Thymus (tissue), 11 donors: ENCODE measurements around the gene PLCL1. TPM values are rescaled to one million over a fixed set of nuclear protein-coding genes. Genes with fewer than 3 reads are reported as not detected.

Experiments used
- DNase-seq, 9 donors: peaks; one replicate each; pipeline ENCODE4 v3.0.0-alpha.2; 2013; ENCODE audit warnings: low spot score in 9 of 9, low read depth in 6 of 9, missing footprints in 1 of 9
- H3K27ac ChIP-seq, 2 donors: one replicate each; pipeline ENCODE4 v1.5.1; 2013; ENCODE audit warnings: control low read depth in 1 of 2, low read depth in 1 of 2, low read length in 1 of 2, mild to moderate bottlenecking in 1 of 2, moderate library complexity in 1 of 2
- H3K27me3 ChIP-seq, 2 donors: one replicate each; pipeline ENCODE4 v1.5.1; 2013; ENCODE audit warnings: low read length in 1 of 2; ENCODE audit not compliant: control insufficient read depth in 2 of 2, insufficient read depth in 1 of 2
- H3K36me3 ChIP-seq, 2 donors: one replicate each; pipeline ENCODE4 v1.5.1; 2013; ENCODE audit warnings: low read length in 1 of 2, mild to moderate bottlenecking in 1 of 2, moderate library complexity in 1 of 2; ENCODE audit not compliant: control insufficient read depth in 2 of 2, insufficient read depth in 2 of 2
- H3K4me1 ChIP-seq, 2 donors: one replicate each; pipeline ENCODE4 v1.5.1; 2013; ENCODE audit warnings: low read length in 2 of 2; ENCODE audit not compliant: control insufficient read depth in 2 of 2, insufficient read depth in 2 of 2
- H3K4me3 ChIP-seq, 2 donors: one replicate each; pipeline ENCODE4 v1.5.1; 2013; ENCODE audit warnings: low read length in 2 of 2, control low read depth in 1 of 2, mild to moderate bottlenecking in 1 of 2
- H3K9me3 ChIP-seq, 2 donors: one replicate each; pipeline ENCODE4 v1.5.1; 2013; ENCODE audit warnings: low read length in 1 of 2, mild to moderate bottlenecking in 1 of 2; ENCODE audit not compliant: control insufficient read depth in 2 of 2, insufficient read depth in 1 of 2
- WGBS: extraction: QIAGEN DNeasy Blood & Tissue Kit; methylation state at CpG from one replicate; pipeline ENCODE4 v1.1.7; 2013; 5-methylcytosine and 5-hydroxymethylcytosine counted together
- polyA plus RNA-seq: library from polyadenylated mRNA; stranded (reverse); fragments of 200-250 nt; gene quantifications from one replicate; pipeline ENCODE4 v1.2.3, GENCODE V29; 2013
- total RNA-seq: library from RNA; stranded (reverse); fragments of 120-200 nt; gene quantifications from one replicate; pipeline ENCODE4 v1.2.4, GENCODE V29; 2013
- donor health status: healthy.

Gene PLCL1
- total and polyA plus RNA-seq, 2 donors: 7.8 to 16.5 TPM

DNA sequence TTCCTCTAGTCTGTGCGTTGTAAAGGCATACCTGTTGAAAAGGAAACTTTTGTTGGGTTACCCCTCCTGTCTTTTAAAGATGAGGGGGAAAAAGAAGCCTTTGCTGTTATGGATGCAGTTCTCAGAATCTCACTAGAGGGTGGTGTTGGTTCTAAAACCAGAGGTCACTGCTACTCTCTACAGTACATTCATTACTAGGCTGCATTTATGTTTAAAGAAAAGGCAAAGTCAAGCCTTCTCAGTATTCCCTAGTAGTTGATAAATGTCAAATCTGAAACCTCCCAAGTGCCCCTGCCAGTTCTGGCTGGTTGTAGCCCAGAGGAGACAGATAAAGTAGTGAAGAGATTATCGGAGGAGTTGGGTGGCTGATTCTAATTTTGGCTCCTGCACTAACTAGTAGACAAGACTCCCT, 1.4 kb upstream of the PLCL1 start:
- peak in 5 of 9 donors; percentile 69 to 88 (median 74) for DNase-seq
- Histone ChIP-seq H3K27me3 (peaks cover 0 to 26% of the 10 kb centered on the region in 2 donors), H3K9me3 (no peaks in the 10 kb centered on the region), H3K36me3 (no peaks in the 10 kb centered on the region), H3K4me3 (no peak overlapping the region), H3K27ac (no peak overlapping the region), H3K4me1 (peaks cover 6 to 13% of the 10 kb centered on the region in 2 donors)
- WGBS: 37% methylated on average over 2 of the region's 2 CpGs

DNA sequence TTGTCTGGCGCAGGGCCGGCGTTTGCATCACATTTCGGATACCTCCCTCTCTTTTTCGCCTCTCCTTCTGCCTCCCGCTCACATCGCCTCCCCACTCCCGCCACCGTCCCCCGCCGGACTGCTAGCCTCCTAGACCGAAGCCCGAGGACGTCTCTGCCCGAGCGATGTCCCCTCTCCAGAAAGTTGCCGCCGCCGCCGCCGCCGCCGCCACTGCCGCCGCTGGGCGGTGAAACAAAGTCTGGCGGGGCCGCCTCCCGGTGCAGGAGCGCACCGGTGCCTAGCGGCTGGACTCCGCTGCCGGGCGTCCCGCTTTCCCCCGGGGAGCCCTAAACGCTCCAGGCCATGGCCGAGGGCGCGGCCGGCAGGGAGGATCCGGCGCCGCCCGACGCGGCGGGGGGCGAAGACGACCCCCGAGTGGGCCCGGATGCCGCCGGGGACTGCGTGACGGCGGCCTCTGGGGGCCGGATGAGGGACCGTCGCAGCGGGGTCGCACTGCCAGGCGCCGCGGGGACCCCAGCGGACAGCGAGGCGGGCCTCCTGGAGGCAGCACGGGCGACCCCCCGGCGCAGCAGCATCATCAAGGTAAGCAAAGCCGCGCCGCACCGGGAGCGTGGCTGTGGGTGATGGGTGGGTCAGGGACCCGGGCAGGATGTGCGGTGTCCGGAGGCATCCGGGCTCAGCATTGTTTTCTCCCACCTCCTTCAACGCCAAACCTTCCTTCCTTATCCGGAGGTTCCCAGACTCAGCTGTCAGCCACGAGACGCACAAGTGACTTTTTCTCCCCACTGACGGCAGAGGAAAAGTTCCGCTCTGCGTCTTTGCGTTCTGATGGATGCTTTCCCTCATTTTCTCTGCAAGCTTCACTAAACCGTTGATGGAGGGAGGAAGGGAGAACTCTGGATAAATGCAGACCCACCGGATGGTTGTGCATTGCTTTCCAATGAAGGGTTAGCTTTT, 643 bp downstream of the PLCL1 start:
- peak in 5 of 9 donors; percentile 37 to 69 (median 52) for DNase-seq
- Histone ChIP-seq H3K9me3 (no peaks in the 10 kb centered on the region), H3K36me3 (no peaks in the 10 kb centered on the region), H3K4me3 (peak overlapping the region; percentile 93 to 94), H3K27ac (peak overlapping the region; percentile 73 to 81), H3K4me1 (peaks cover 21 to 28% of the 10 kb centered on the region in 2 donors), H3K27me3 (peaks cover 0 to 14% of the 10 kb centered on the region in 2 donors)
- WGBS: under 1% methylated on average over 92 of the region's 92 CpGs

DNA sequence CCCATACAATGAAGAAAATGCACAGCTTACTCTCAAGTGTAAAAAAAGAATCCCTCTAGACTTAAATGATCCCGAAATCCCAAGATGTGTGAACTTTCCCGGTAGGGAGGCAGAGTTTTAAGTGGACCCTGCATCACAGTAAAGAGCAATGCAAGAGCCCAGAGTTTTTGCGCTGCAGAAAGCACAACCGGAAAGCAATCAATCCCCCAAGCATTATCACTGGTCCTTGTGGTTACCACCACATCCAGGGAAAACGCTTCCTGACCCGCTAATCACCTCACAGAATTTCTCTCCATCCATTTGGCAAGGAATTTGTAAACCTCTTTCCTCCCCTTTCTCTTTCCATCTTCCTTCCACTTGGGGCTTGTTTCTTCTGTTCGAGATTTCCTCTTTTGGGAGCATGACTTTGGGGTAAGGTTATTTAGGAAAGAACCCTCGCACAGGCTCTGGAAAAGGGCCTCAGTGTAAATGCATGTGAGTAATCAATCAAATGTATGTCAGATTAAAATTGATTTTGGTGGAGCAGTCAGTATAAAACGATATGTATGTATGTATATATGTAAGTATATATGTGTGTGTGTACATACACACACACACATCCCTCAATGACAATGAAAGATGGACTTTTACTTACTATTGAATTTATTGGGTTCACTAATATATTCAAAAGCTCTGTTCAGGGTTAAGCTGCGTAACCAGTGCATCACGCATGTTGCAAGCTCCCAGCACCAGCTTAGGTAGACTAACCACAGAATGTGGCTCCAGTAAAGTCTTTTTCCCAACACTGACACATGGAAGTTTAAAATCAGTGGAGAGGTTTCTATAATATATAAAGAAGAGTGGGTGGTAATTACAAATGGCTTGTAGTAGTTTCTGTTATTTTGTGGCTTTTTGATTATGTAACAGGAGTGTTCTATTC, 1.6 kb downstream of the PLCL1 start:
- H3K9me3 ChIP-seq: no peaks in the 10 kb centered on the region

DNA sequence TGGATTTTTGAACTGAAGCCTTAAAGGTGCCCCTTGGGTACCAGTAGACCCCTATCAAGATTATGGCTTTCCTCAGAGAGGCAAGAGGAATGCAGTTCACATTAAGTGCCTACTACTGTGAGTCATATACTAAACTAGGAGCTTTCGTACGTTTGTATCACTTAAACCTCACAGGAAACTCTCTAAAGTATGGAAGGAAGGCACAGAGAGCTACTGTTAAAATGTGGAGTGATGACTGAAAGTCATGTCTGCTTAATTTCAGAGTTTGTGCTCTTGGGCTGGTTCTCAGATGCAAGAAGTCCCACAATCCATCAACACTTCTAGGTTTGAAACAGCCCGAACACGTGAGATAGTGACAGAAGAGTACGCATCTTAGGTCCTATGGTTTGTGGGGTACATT, 4.7 kb downstream of the PLCL1 start:
- Histone ChIP-seq H3K9me3 (no peaks in the 10 kb centered on the region), H3K27ac (peak overlapping the region; percentile 59 to 61), H3K4me3 (peak overlapping the region; percentile 4 to 34), H3K27me3 (peaks cover 0 to 8% of the 10 kb centered on the region in 2 donors), H3K4me1 (peaks cover 15 to 26% of the 10 kb centered on the region in 2 donors), H3K36me3 (peaks cover 0 to 3% of the 10 kb centered on the region in 2 donors)
- 71% methylated on average over 5 of the region's 5 CpGs for WGBS
- DNase-seq: peak in 3 of 9 donors; percentile 26 to 61 (median 31)

More for the DNA sequence above, 1.6 kb downstream of the PLCL1 start:
- 46% methylated on average over 11 of the region's 11 CpGs for WGBS
- Histone ChIP-seq H3K4me1 (peaks cover 21 to 32% of the 10 kb centered on the region in 2 donors), H3K4me3 (peak overlapping the region; percentile 93 to 94), H3K27ac (peak overlapping the region in 1 of 2 donors; percentile 73), H3K27me3 (peaks cover 0 to 11% of the 10 kb centered on the region in 2 donors), H3K36me3 (no peaks in the 10 kb centered on the region)
- DNase-seq: peak in 2 of 9 donors; percentile 30 to 34

DNA sequence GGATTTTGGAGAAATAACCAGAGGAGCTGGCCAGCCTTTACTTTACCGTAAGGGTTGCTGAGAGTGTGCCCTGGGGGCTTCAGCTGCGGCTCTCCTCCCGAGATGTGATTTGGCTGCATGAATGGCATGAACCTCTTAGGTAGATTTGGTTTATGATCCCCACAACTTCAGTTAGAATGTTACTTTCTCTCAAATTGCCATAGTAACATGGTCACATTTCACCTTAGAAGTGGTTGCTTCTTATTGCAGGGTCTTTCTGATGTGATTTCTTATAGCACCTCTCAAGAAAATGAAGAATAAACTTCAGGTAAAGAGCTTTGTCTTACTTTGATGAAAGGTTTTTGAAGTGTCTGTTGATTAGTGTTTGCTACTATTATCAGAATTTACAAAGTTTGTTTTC, 5.6 kb downstream of the PLCL1 start:
- DNase-seq: peak in 3 of 9 donors; percentile 15 to 69 (median 40)
- H3K4me3 ChIP-seq: peak overlapping the region in 1 of 2 donors; percentile 1
- H3K9me3 ChIP-seq: no peaks in the 10 kb centered on the region
- WGBS: 77% methylated on average over 3 of the region's 3 CpGs
- peaks cover 0 to 3% of the 10 kb centered on the region in 2 donors for H3K36me3 ChIP-seq
- peaks cover 15 to 24% of the 10 kb centered on the region in 2 donors for H3K4me1 ChIP-seq
- peaks cover 0 to 8% of the 10 kb centered on the region in 2 donors for H3K27me3 ChIP-seq
- no peak overlapping the region for H3K27ac ChIP-seq

DNA sequence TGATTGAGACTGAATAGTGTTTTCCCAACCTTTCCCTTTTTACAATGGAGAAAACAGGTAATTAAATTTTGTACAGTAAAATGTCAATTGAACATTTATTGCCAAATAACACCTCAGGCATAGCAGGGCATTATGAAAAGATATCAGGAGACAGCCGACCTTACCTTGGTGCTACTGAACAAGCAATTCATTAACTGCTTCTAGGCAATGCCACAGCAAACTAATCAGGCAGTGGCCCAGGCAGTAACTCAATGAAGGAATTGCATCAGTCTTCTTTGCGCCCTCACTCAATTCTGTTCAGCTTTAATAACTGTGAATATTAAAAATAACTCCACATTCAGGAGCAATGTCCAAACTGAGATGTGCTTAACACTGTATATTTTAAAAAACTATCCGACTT, 6.1 kb downstream of the PLCL1 start:
- no peak for DNase-seq
- WGBS: 95% methylated on average over 3 of the region's 3 CpGs
- peaks cover 0 to 4% of the 10 kb centered on the region in 2 donors for H3K27me3 ChIP-seq
- no peaks in the 10 kb centered on the region for H3K9me3 ChIP-seq
- H3K27ac ChIP-seq: no peak overlapping the region
- H3K36me3 ChIP-seq: peaks cover 0 to 3% of the 10 kb centered on the region in 2 donors
- peaks cover 15 to 24% of the 10 kb centered on the region in 2 donors for H3K4me1 ChIP-seq
- no peak overlapping the region for H3K4me3 ChIP-seq

DNA sequence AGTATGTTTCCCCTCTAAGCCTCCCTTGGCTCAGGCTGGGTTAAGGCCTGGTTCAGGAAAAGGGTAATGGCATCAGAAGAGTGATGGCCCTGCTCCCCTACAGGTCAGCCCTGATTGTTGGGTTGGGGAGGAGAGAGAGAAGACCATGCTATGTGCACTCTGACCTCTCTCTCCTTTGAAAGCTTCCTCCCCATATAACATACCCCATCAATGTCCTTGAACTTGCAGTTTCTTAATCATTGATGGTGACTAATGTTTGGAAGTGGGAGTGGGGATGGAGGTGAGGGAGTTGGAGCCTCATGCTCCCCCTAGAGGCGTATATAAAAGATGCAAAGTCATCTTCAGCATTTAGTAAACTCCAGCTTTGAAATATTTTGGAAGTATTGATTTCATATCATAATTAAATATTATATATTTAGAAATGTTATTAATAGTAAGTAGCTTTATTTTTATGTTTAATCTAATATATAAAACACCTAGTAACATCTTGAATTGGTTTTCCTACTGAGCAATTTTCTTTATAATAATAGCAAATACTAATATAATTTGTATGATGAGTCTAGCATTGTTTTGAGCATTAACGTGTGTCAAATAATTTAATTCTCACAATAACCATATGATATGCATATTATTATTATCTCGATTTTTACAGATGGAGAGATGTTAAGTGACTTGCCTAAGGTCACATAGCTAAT, 8.8 kb downstream of the PLCL1 start:
- DNase-seq: peak in 1 of 9 donors; percentile 32
- H3K27ac ChIP-seq: no peak overlapping the region
- 70% methylated on average over 3 of the region's 3 CpGs for WGBS
- peaks cover 0 to 8% of the 10 kb centered on the region in 2 donors for H3K36me3 ChIP-seq
- no peaks in the 10 kb centered on the region for H3K9me3 ChIP-seq
- peaks cover 17 to 19% of the 10 kb centered on the region in 2 donors for H3K4me1 ChIP-seq
- no peaks in the 10 kb centered on the region for H3K27me3 ChIP-seq
- H3K4me3 ChIP-seq: no peak overlapping the region

DNA sequence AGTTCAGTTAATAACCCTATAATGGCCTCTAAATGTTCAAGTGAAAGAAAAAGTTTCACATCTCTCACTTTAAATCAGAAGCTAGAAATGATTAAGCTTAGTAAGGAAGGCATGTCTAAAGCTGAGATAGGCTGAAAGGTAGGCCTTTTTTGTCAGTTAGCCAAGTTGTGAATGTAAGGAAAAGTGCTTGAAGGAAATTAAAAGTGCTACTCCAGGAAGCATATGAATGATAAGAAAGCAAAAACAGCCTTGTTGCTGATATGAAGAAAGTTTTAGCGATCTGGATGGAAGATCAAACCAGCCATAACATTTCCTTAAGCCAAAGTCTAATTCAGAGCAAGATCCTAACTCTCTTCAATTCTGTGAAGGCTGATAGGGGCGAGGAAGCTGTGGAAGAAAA, 10.1 kb downstream of the PLCL1 start:
- Histone ChIP-seq H3K27ac (no peak overlapping the region), H3K9me3 (no peaks in the 10 kb centered on the region), H3K27me3 (no peaks in the 10 kb centered on the region), H3K4me1 (peaks cover 7 to 14% of the 10 kb centered on the region in 2 donors), H3K4me3 (no peak overlapping the region), H3K36me3 (peaks cover 6 to 17% of the 10 kb centered on the region in 2 donors)
- DNase-seq: no peak
- WGBS: 81% methylated on average over 2 of the region's 2 CpGs
